Kidney capillary endothelial cell (primary cell): ENCODE results near the gene H2BW2.
"Not testable (repeated sequence)": the region's sequence is repeated elsewhere in the genome, so short reads cannot be mapped to it uniquely, and the experiment has no call there.

Experiments used
- DNase-seq: peaks from one replicate; pipeline ENCODE4 v3.0.0-alpha.2; 2018; ENCODE audit warnings: low spot score

Gene H2BW2

DNA sequence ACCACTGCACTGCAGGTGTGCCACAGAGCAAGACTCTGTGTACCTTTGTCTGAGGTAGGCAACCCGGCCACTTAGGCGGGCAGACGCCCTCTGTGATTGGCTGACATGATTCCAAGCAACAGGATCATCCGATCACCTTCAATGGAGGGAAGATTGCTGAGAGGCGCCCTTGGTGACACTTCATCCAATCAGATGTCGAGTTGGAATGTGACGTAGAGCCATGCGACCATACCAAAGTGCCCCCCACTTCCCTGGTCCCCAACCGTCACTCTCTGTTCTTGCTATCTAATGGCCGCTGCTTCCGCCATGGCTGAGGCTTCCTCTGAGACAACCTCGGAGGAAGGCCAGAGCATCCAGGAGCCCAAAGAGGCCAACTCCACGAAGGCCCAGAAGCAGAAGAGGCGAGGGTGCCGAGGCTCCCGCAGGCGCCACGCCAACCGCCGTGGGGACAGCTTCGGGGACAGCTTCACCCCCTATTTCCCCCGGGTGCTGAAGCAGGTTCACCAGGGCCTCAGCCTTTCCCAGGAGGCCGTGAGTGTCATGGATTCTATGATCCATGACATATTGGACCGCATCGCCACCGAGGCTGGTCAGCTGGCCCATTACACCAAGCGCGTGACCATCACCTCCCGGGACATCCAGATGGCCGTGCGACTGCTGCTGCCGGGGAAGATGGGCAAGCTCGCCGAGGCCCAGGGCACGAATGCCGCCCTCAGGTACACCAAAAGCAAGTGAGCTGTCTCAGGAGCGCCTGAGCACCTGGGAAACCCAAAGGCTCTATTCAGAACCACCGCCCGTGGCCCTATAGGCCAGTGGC lies at the start of gene H2BW2:
H2BW2 (plus strand) TSS at position 268 of the 817 bp plus-strand sequence; CDS start at position 307, 39 bp downstream.
- DNase-seq = no peak

DNA sequence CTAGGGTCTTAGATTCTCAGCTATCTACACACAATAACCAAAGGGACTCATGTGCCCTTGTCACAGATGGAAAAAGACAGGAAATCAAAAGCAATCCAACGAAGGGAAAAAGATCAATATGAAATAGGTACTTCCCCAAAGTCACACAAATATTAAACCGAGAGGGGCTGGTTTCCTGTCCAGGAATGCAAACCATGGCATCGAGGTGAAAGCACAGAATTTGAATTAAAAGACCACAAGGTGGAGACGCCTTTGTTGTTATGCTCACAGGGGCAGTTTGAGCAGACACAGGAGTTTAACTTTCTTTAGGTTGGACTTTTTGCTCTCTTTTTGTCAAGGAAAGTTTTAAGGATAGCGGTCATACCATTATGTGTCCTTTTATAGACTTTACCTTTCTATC lies 40.5 kb upstream of the H2BW2 start:
- DNase-seq = no peak

DNA sequence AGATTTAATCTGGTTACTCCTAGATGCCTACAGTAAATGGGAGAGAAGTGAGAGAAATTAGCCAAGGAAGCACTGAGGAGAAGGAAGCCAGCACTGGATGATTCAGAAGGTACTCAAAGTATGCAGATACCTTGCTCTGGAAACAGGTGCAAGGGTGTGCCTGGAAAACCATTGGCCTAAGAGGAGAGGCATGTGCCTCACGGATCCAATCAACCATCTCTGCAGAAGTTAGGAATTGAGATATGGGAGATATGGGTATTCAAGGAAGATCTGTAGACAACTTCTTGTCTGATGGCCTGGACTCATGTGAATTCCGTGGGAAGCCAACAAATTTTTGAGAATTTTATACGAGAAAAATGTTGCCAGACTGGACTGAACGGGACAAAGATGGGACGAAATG lies 30.9 kb upstream of the H2BW2 start:
- no peak for DNase-seq

DNA sequence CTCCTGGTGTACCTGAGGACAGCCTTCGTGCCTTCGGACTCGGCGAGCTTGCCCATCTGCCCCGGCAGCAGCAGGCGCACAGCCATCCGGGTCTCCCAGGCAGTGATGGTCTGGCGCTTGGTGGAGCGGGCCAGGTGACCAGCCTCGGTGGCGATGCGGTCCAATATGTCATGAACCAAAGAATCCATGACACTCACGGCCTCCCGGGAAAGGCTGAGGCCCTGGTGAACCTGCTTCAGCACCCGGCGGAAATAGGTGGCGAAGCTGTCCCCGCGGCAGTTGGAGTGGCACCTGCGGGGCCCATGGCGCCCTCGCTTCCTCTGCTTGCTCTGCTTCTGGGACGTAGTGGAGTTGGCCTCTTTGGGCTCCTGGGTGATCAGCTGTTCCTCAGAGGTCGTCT lies 26.6 kb upstream of the H2BW2 start:
- no peak for DNase-seq

DNA sequence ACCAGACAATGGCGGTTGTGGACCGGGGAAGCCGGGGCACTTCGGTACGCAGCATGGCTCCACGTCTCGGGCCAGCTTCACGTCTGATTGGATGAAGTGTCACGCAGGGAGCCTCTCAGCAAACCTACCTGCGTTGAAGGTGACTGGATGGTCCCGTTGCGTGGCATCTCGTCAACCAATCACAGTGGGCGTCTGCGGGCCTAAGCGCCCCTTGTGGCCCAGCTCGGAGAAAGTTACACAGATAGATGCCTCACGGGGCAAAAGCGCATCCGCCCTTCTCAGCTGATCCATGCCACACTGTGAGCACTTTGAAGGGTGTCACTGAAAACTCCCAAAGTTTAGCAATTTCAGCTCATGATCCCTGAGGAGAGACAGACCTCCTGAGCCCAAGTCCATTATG lies 26.1 kb upstream of the H2BW2 start, which contains the start of gene H2BW1:
H2BW1 (minus strand) TSS at position 103 of the 400 bp plus-strand sequence. CDS start 132 bp downstream, outside the sequence.
- no peak for DNase-seq

DNA sequence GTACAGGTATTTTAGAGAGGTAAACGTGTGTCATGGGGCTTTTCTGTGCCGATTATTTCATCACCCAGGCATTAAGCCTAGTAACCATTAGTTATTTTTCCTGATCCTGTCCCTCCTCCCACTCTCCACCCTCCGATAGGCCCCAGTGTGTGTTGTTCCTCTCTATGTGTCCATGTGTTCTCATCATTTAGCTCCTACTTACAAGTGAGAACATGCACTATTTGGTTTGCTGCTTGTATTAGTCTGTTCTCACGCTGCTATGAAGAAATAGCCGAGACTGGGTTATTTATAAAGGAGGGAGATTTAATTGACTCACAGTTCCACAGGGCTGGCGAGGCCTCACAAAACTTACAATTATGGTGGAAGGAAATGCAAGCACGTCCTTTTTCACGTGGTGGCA lies 24.2 kb upstream of the H2BW2 start:
- DNase-seq = not testable (repeated sequence)

DNA sequence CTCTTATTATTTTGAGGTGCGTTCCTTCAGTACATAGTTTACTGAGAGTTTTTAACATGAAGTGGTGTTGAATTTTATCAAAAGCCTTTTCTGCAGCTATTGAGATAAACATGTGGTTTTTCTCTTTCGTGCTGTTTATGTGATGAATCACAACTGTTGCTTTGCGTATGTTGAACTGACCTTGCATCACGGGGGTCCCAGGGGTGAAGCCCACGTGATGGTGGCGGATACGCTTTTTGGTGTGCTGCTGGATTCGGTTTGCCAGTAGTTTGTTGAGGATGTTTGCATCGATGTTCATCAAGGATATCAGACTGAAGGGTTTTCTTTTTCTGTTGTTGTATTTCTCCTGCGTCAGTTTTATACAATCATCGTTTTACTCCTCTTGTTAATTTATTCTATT lies 21.6 kb upstream of the H2BW2 start:
- no peak for DNase-seq

DNA sequence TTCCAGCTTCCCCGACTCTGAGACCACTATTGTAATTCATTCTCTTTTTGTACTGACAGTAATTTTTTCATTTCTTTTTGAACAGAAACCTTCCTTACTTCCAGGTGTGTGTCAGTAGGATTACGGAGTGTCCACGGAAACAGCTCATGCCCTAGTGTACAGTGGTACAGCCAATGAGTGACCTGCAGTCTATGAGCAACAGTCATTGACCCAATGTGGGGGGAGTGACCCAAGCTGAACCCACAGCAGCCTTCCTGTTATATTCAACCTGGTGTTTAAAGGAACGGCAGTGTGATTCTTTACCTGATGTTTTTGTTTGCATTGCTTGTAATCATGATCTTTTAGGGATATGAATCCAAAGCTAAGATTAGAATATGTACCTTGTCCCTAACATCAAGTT lies 1.2 kb downstream of the H2BW2 start:
- no peak for DNase-seq

DNA sequence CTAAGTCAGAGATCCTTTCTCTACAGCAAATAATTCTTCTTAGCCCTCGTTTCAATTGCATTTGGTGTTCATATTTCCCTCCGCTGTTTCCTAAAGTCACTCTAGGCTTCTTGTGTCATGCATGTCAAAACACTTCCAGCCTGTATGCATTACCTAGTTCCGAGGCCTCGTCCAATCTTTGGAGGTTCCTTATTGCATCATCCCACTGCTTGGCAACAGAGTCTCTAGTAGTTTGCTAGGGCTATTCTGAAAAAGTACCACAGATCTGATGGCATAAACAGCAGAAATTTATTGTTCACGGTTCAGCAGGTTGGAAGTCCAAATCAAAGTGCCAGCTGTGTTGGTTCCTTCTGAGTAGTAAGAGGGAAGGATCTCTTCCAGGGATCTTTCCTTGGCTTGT lies 5.9 kb downstream of the H2BW2 start:
- no peak for DNase-seq

DNA sequence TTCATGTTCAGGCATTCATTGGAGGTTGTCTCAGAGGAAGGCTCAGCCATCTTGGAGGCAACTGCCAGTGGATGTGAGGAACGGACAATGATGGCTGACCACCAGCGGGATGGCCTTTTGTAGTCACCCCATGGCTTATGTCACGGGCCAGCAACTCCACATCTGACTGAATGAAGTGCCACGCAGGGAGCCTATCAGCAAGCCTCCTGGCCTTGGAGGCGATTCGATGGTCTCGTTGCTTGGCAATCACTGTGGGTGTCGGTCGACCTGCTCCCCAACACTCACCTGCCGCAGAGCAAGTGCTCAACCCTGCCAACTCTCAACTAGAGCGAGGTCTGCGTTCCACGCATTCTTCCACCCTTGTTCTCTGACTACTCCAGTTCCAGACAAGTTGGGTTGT lies 7.4 kb downstream of the H2BW2 start:
- DNase-seq = no peak

DNA sequence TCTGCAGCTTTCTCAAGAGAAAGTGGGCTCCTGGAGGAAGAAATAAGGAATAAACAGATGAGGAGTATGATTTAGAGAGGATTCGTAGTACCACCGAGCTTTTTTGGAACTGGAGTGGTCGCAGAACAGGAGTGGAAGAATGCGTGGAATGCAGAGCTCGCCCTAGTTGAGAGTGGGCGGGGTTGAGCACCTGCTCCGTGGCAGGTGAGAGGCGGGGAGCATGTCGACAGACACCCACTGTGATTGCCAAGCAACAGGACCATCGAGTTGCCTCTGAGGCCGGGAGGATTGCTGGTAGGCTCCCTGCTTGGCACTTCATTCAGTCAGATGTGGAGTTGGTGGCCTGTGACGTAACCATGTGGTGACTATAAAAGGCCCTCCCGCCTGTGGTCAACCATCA lies 15.2 kb downstream of the H2BW2 start:
- DNase-seq = not testable (repeated sequence)

DNA sequence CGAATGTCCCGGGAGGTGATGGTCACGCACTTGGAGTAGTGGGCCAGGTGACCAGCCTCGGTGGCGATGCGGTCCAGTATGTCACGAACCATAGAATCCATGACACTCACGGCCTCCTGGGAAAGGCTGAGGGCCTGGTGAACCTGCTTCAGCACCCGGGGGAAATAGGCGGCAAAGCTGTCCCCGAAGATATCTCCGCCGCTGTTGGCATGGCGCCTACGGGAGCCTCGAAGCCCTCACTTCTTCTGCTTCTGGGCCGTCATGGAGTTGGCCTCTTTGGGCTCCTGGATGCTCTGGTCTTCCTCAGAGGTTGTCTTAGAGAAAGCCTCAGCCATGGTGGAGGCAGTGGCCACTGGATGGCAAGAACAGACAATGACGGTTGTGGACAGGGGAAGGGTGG lies 22.9 kb downstream of the H2BW2 start:
- not testable (repeated sequence) for DNase-seq

DNA sequence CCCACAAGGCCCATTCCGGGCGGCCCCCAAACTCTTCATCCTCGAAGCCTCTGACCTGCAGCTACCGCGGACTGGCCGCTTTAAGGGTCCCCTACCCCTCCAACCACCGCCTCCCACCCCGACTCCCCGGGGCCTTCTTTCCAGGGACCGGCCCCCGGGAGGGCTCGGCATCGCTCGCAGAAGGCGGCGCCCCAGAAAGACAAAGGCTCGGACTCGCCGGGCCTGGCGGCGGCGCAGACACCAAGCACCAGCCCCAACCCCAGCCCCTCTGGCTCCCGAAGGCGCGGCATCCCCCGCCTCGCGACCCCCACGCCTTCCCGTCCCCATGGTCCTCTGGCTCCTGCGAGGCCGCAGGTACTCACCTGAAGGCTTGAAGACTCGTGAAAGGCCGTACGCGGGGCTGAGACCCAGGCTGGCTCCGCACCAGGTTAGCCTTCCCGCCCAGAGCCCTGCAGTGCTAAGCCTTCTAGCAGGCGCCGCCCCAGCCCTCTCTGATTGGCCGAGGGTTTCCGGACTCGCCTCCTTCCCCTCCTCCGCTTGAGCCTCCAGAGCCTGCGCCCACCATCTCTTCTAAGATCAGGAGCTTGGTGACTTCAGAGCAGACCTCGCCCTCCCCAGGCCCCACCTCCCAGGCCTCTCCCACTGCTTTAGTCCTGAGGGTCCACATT lies 36.2 kb downstream of the H2BW2 start, which contains the start of gene TMSB15C:
TMSB15C (minus strand) TSS at position 459 of the 668 bp plus-strand sequence.
- not testable (repeated sequence) for DNase-seq

DNA sequence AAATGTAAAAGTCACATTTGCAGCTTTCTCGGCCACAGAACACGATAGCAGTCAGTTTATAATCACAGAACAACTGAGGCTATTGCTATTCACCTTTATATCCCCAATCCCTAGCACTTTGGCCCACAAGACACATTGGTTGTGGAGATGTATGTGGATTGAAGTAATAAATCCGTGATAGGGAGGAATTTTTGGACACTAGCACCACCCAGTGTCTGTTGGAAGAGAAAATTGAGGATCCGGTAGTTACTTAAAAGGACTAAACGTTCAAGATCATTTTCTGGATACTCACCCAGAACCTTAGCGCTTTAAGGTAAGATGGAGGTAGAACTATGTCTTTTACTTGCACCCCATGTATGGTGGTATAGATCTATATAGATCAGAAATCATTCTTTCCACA lies 38.1 kb downstream of the H2BW2 start:
- DNase-seq = not testable (repeated sequence)

DNA sequence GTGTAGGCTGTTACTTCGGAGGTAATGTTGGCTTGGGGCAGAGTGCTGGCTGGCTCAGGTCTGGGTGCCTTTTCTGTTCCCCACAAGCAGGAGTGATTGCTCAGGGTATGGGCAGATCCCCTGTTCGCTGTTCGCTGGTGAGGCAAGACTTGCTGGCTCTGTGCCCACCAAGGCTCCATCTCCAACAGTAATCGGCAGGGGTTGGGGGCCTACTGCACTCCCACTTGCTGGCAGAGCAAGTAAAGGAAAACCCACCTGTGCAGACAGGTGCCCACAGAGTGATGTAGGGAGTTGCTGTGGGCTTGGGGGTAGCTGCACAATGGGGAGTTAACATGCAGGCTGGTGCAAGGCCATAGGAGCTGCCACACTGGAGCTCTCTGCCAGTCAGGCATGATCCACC lies 44.3 kb downstream of the H2BW2 start:
- DNase-seq = no peak

DNA sequence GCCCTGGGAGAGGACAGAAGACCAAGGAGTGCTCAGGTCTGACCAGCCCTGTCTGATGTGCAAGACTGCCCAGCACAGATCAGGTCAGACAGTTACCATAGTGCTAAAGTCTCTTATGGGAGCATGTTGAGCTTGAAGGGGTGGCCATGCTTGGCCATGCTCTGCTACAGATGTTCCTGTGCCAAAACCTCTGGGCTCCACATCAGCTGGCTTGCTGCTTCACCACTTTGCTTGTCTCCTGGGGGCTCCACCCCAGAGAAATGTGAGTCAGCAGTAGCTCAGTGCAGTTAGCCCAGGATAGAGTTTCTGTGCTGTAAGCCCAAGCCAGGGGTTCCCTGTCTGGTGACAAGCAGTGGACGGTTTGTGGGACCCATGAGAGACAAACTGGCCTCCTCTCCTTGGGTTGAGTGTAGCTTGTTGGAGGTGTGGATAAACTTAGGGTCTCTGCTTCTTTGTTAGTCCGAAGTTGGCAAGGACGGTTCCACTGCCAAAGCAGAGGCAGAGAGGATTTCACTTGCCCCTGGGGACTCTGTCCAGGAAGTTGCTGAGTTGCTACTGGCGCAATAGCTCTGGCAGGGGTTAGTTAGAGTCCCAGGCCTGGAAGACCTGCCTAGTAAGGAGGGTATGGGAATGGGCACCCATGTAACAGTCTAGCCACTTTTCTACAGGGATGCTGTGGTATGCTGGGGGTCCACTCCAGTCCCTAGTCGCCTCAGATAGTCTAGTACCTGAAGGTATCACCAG lies 45.0 kb downstream of the H2BW2 start:
- DNase-seq = no peak

DNA sequence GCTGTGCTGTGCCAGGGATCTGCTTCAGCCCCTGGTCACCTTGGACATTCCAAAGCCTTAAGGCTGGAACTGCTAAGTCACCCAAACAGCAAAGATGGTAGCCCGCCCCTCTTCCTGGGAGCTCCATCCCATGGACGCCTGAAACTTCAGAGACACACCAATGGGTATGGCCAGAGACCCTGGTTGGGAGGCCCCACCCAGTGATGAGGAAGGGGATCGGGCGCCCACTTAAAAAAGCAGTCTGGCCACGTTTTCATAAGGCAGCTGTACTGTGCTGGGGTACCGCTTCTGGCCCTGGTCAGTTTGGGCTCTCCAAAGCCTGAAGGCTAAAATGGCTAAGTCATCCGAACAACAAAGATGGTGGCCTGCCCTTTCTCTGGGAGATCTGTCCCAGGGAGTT lies 45.7 kb downstream of the H2BW2 start:
- no peak for DNase-seq

DNA sequence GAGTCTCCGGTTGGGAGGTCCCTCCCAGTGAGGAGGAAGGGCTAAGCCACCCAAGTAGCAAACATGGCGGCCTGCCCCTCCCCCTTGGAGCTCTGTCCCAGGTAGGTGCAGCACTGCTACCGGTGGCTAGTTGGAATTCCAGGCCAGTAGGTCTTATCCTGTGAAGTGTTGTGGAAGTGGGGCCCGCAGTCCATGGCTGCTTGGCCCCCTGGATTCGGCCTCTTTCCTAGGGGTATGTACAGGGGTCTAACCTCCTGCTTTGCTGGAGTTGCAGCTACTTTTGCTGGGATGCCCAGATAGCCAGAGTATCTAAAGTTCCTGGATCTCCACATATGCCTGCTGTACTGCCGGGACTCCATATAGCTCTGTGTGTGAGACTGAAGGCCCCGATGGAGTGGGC lies 46.2 kb downstream of the H2BW2 start:
- no peak for DNase-seq
